ENCODE results near the gene TMEM135.

Gene TMEM135

DNA sequence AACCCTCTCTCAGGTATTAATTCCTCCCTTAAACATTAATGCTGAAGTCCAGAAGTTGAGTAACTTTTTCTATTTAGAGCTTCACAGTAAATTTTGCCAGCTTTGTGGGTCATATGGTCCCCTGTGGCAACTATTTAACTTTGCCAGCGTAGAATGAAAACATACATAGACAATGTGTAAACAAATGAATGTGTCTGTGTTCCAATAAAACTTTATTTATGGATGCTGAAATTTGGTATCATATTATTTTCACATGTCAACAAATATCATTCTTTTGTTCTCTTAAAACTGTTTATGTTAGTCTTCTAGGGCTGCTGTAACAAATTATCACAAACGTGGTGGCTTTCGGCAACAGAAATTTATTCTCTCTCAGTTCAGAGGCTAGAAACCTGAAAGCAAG lies 85.1 kb downstream of the TMEM135 start:
- no peak overlapping the region for H3K27ac ChIP-seq (ENCODE audit: low read depth, low read length, poor library complexity, severe bottlenecking)
- no peak for TF ChIP-seq EZH2 (IDR thresholded peaks at IDR 0.05; ENCODE audit: borderline replicate concordance, low read length)
- TF ChIP-seq, protein P1, sequence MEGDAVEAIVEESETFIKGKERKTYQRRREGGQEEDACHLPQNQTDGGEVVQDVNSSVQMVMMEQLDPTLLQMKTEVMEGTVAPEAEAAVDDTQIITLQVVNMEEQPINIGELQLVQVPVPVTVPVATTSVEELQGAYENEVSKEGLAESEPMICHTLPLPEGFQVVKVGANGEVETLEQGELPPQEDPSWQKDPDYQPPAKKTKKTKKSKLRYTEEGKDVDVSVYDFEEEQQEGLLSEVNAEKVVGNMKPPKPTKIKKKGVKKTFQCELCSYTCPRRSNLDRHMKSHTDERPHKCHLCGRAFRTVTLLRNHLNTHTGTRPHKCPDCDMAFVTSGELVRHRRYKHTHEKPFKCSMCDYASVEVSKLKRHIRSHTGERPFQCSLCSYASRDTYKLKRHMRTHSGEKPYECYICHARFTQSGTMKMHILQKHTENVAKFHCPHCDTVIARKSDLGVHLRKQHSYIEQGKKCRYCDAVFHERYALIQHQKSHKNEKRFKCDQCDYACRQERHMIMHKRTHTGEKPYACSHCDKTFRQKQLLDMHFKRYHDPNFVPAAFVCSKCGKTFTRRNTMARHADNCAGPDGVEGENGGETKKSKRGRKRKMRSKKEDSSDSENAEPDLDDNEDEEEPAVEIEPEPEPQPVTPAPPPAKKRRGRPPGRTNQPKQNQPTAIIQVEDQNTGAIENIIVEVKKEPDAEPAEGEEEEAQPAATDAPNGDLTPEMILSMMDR (IDR thresholded peaks at IDR 0.05; ENCODE audit: low read length), result no peak
- no peaks in the 10 kb centered on the region for H3K9me3 ChIP-seq (ENCODE audit: low read length)
- H2AFZ ChIP-seq (ENCODE audit: low read length), result no peak overlapping the region
- no peaks in the 10 kb centered on the region for H3K36me3 ChIP-seq (ENCODE audit: insufficient read depth, low read length)
- no peak overlapping the region for H3K9ac ChIP-seq (ENCODE audit: low read length)
- no peaks in the 10 kb centered on the region for H3K9me2 ChIP-seq (ENCODE audit: low read depth, low read length)
- H3K27me3 ChIP-seq (ENCODE audit: insufficient read depth, low read length), result no peaks in the 10 kb centered on the region
- H3K4me1 ChIP-seq (ENCODE audit: insufficient read depth, low read length, severe bottlenecking), result no peaks in the 10 kb centered on the region
- H3F3A ChIP-seq (ENCODE audit: insufficient read depth, low read length), result no peaks in the 10 kb centered on the region
- H4K20me1 ChIP-seq (ENCODE audit: insufficient read depth, low read length), result no peaks in the 10 kb centered on the region
- H3K4me3 ChIP-seq (ENCODE audit: low read depth, low read length, poor library complexity, severe bottlenecking), result no peak overlapping the region
- H3K4me2 ChIP-seq (ENCODE audit: low read length), result no peak overlapping the region
- no peaks in the 10 kb centered on the region for H3K79me2 ChIP-seq (ENCODE audit: insufficient read depth, low read length)

DNA sequence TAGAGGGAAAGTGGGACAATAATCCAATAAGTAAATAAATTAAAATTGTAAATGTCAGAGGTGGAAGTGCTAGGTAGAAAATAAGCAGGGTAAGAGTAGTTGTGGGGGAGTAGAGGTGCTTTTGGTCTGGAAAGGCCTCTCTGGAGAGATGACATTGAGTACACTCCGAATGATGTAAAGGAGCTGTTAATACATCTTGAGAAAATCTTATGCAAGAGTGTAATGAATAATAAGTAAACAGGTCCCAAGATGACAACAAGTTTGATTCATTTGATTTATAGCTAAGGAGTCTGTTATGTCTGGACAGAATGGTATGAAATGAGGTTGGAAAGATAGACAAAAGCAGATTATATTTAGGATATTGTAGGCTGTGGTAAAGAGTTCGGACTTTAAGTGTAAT lies 87.5 kb downstream of the TMEM135 start:
- no peak overlapping the region for H3K4me2 ChIP-seq (ENCODE audit: low read length)
- no peaks in the 10 kb centered on the region for H3F3A ChIP-seq (ENCODE audit: insufficient read depth, low read length)
- no peak overlapping the region for H3K4me3 ChIP-seq (ENCODE audit: low read depth, low read length, poor library complexity, severe bottlenecking)
- no peaks in the 10 kb centered on the region for H4K20me1 ChIP-seq (ENCODE audit: insufficient read depth, low read length)
- no peak overlapping the region for H3K27ac ChIP-seq (ENCODE audit: low read depth, low read length, poor library complexity, severe bottlenecking)
- no peaks in the 10 kb centered on the region for H3K4me1 ChIP-seq (ENCODE audit: insufficient read depth, low read length, severe bottlenecking)
- no peaks in the 10 kb centered on the region for H3K27me3 ChIP-seq (ENCODE audit: insufficient read depth, low read length)
- no peaks in the 10 kb centered on the region for H3K9me3 ChIP-seq (ENCODE audit: low read length)
- H2AFZ ChIP-seq (ENCODE audit: low read length), result no peak overlapping the region
- H3K9ac ChIP-seq (ENCODE audit: low read length), result no peak overlapping the region
- TF ChIP-seq EZH2 (IDR thresholded peaks at IDR 0.05; ENCODE audit: borderline replicate concordance, low read length), result no peak
- TF ChIP-seq, protein P1 (IDR thresholded peaks at IDR 0.05; ENCODE audit: low read length), result no peak
- H3K36me3 ChIP-seq (ENCODE audit: insufficient read depth, low read length), result no peaks in the 10 kb centered on the region
- H3K79me2 ChIP-seq (ENCODE audit: insufficient read depth, low read length), result no peaks in the 10 kb centered on the region
- no peaks in the 10 kb centered on the region for H3K9me2 ChIP-seq (ENCODE audit: low read depth, low read length)

DNA sequence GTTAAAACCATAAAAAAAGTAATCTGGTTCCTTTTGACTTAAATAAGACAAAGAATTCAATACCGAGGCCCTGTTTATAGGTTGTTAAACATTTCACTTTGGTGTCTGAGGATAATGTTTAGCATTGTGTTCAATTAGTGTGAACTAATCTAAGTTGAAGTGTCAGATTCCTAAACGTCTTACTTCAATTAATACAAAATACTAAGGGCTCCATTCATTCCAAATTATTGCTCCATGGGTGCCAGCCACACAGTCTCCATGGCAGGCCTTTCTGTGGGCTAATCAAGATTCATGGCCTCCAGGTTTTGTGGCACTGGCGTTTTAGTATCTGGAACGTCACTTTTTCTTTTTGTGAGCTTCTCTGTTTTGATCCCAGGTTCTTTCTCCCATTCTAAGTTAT lies 89.4 kb downstream of the TMEM135 start:
- H3K9ac ChIP-seq (ENCODE audit: low read length), result no peak overlapping the region
- H3K4me1 ChIP-seq (ENCODE audit: insufficient read depth, low read length, severe bottlenecking), result no peaks in the 10 kb centered on the region
- no peaks in the 10 kb centered on the region for H3K79me2 ChIP-seq (ENCODE audit: insufficient read depth, low read length)
- TF ChIP-seq, protein P1 (IDR thresholded peaks at IDR 0.05; ENCODE audit: low read length), result no peak
- TF ChIP-seq EZH2 (IDR thresholded peaks at IDR 0.05; ENCODE audit: borderline replicate concordance, low read length), result no peak
- no peaks in the 10 kb centered on the region for H3F3A ChIP-seq (ENCODE audit: insufficient read depth, low read length)
- H4K20me1 ChIP-seq (ENCODE audit: insufficient read depth, low read length), result no peaks in the 10 kb centered on the region
- H3K9me3 ChIP-seq (ENCODE audit: low read length), result no peaks in the 10 kb centered on the region
- no peaks in the 10 kb centered on the region for H3K27me3 ChIP-seq (ENCODE audit: insufficient read depth, low read length)
- no peak overlapping the region for H3K4me3 ChIP-seq (ENCODE audit: low read depth, low read length, poor library complexity, severe bottlenecking)
- no peaks in the 10 kb centered on the region for H3K36me3 ChIP-seq (ENCODE audit: insufficient read depth, low read length)
- H3K4me2 ChIP-seq (ENCODE audit: low read length), result no peak overlapping the region
- no peaks in the 10 kb centered on the region for H3K9me2 ChIP-seq (ENCODE audit: low read depth, low read length)
- H3K27ac ChIP-seq (ENCODE audit: low read depth, low read length, poor library complexity, severe bottlenecking), result no peak overlapping the region
- H2AFZ ChIP-seq (ENCODE audit: low read length), result no peak overlapping the region
